C4-2B (cell line): ENCODE measurements around the gene NELL1.

Experiments used
- CTCF ChIP-seq: fragments of 450-650 bp; conservative IDR thresholded peaks from 2 replicates; pipeline ENCODE4 v1.5.1; 2017; ENCODE audit warnings: mild to moderate bottlenecking
- ZFX ChIP-seq: fragments of 450-650 bp; IDR thresholded peaks from 2 replicates; pipeline ENCODE4 v1.6.1; 2017

GRCh38 chr11:21415606-21416005 is 746.2 kb downstream of the NELL1 start:
- TF ChIP-seq CTCF: no peak
- no peak for TF ChIP-seq ZFX
